GM12878 (cell line): ENCODE data around the gene EXOSC2. TPM values are rescaled to one million over a fixed set of nuclear protein-coding genes. Genes with fewer than 3 reads are reported as not detected.
A peak's percentile ranks its signal among the peaks of the same experiment; 100 is the strongest.

Experiments used
- ATAC-seq: fragments of 200-7000 bp; cut with Tn5 transposase; 3 replicates; pipeline ENCODE4 v1.9.1; 2020; ENCODE audit warnings: mild to moderate bottlenecking, moderate library complexity
- BruUV-seq: library from RNA; stranded (reverse); fragments of 400-500 nt; replicated peaks from 2 replicates; lab custom pipeline; 2021; lab: Mats Ljungman, UMichigan
- CTCF ChIA-PET: fragments of 300-600 bp; sonication (Branson Sonifier 250); formaldehyde crosslinking; extraction: SDS; loops from one replicate; lab custom pipeline; 2021; ENCODE audit warnings: inconsistent platforms; lab: Yijun Ruan, JAX
- POLR2A ChIA-PET: fragments of 350-600 bp; formaldehyde crosslinking; extraction: SDS; loops from one replicate; lab custom pipeline; 2021; ENCODE audit warnings: inconsistent platforms; lab: Charles Lee
- RAD21 ChIA-PET: fragments of 300-600 bp; sonication (Branson Sonifier 250); formaldehyde crosslinking; loops from one replicate; lab custom pipeline; 2023; ENCODE audit warnings: antibody characterized with exemption; ENCODE audit not compliant: unreplicated experiment; lab: Charles Lee
- SMC1A ChIA-PET: fragments of 300-600 bp; sonication (Branson Sonifier 250); formaldehyde crosslinking; loops from one replicate; lab custom pipeline; 2023; ENCODE audit not compliant: unreplicated experiment, uncharacterized antibody; lab: Charles Lee
- DNase-seq: peaks from one replicate; pipeline ENCODE4 v3.0.0-alpha.2; 2011; ENCODE audit warnings: low read depth, low spot score
- FAIRE-seq: peaks from 3 replicates; lab custom pipeline; 2011; peaks lifted over from hg19 to GRCh38; lab: Jason Lieb, UNC
- H2AFZ ChIP-seq: 2 replicates; pipeline ENCODE4 v1.6.0; 2011; ENCODE audit warnings: low read depth, low read length, control low read depth; ENCODE audit not compliant: control insufficient read depth
- H3K27ac ChIP-seq: 2 replicates; pipeline ENCODE4 v1.5.1; 2011; ENCODE audit warnings: control low read depth; ENCODE audit not compliant: control insufficient read depth, insufficient read depth
- H3K27me3 ChIP-seq, 2 experiments: replicated peaks in 1 of 2; 2 replicates each; pipeline versions ENCODE4 v1.6.0 to v1.6.1; 2011; ENCODE audit warnings: low read length in 1 of 2; ENCODE audit not compliant: control insufficient read depth in 2 of 2, insufficient read depth in 2 of 2
- H3K36me3 ChIP-seq, 2 experiments: 2 replicates each; pipeline ENCODE4 v1.5.1; 2011; ENCODE audit warnings: low read length in 1 of 2; ENCODE audit not compliant: control insufficient read depth in 2 of 2, insufficient read depth in 2 of 2
- H3K4me1 ChIP-seq: 2 replicates; pipeline ENCODE4 v1.6.1; 2011; ENCODE audit warnings: mild to moderate bottlenecking, low read length, moderate library complexity, mixed read lengths; ENCODE audit not compliant: control insufficient read depth, insufficient read depth
- H3K4me2 ChIP-seq: 2 replicates; pipeline ENCODE4 v1.6.0; 2011; ENCODE audit warnings: control low read depth; ENCODE audit not compliant: control insufficient read depth, insufficient read depth
- H3K4me3 ChIP-seq: fragments of 200-600 bp; sonication (generic); 2 replicates; pipeline ENCODE4 v1.5.1; 2016
- H3K79me2 ChIP-seq: 2 replicates; pipeline ENCODE4 v1.6.0; 2011; ENCODE audit warnings: low read length; ENCODE audit not compliant: control insufficient read depth, insufficient read depth
- H3K9ac ChIP-seq: 2 replicates; pipeline ENCODE4 v1.8.0; 2011; ENCODE audit warnings: low read length, control low read depth, mixed read lengths; ENCODE audit not compliant: control insufficient read depth, insufficient read depth
- H3K9me3 ChIP-seq: replicated peaks from 3 replicates; pipeline ENCODE4 v1.5.1; 2011; ENCODE audit warnings: mild to moderate bottlenecking, low read length; ENCODE audit not compliant: control insufficient read depth, insufficient read depth
- H4K20me1 ChIP-seq: 2 replicates; pipeline ENCODE4 v1.6.0; 2011; ENCODE audit not compliant: control insufficient read depth, insufficient read depth
- JUNB ChIP-seq: IDR thresholded peaks from 2 replicates; pipeline ENCODE4 v1.6.1; 2016; ENCODE audit warnings: antibody characterized with exemption, mild to moderate bottlenecking
- KDM1A ChIP-seq: fragments of 200-600 bp; sonication (generic); IDR thresholded peaks from 2 replicates; pipeline ENCODE4 v1.6.1; 2016; ENCODE audit warnings: borderline replicate concordance
- MEF2A ChIP-seq: IDR thresholded peaks from 2 replicates; pipeline ENCODE4 v1.6.1; 2011; ENCODE audit warnings: low read depth, mild to moderate bottlenecking, low read length, moderate library complexity; ENCODE audit not compliant: insufficient read depth
- NFYB ChIP-seq: IDR thresholded peaks from 2 replicates; pipeline ENCODE4 v1.6.1; 2011; ENCODE audit warnings: low read depth, mild to moderate bottlenecking, low read length, improper control_type of control experiment, moderate library complexity; ENCODE audit not compliant: insufficient read depth
- RBBP5 ChIP-seq: fragments of 200-600 bp; sonication (generic); conservative IDR thresholded peaks from 2 replicates; pipeline ENCODE4 v1.6.1; 2016
- SMARCA5 ChIP-seq: fragments of 450-650 bp; IDR thresholded peaks from 2 replicates; pipeline ENCODE4 v1.6.1; 2017; ENCODE audit warnings: mild to moderate bottlenecking
- WGBS: methylation state at CpG from one replicate; pipeline ENCODE4 v1.1.6; 2016; ENCODE audit warnings: low lambda C conversion rate; ENCODE audit not compliant: insufficient replicate concordance, insufficient coverage; ENCODE audit errors: missing lambda C conversion rate; 5-methylcytosine and 5-hydroxymethylcytosine counted together
- in situ Hi-C: fragments of 300-500 bp; cut with MboI; formaldehyde crosslinking; loops from 9 replicates; pipeline ENCODE4 v1.14.3; 2018; ENCODE audit warnings: mixed read lengths
- intact Hi-C: fragments of 100-400 bp; cut with micrococcal nuclease; formaldehyde crosslinking; loops from one replicate; pipeline ENCODE4 v1.14.2; 2022; ENCODE audit not compliant: unreplicated experiment
- polyA plus RNA-seq, 11 experiments: library from polyadenylated mRNA; depleted of rRNA in 4 of 11; unstranded in 6 of 11; stranded (reverse) in 5 of 11; fragments of >200 nt; fragmentation: Nextera tagmentation in 4 of 11; fragmentation: Illumina TruSeq in 1 of 11; extraction: Ambion mirVana in 4 of 11; extraction: Trizol in 1 of 11; gene quantifications; 1 replicate in 1 of 11; 2 replicates in 10 of 11; pipeline versions ENCODE4 v1.2.1 to v1.2.3, GENCODE V29; 2011 to 2016; ENCODE audit warnings: inconsistent platforms in 2 of 11, missing spikeins in 2 of 11, low read depth in 1 of 11
- total RNA-seq, 4 experiments: library from RNA; depleted of rRNA in 3 of 4; stranded (reverse); fragments of >200 nt in 3 of 4; fragmentation: Illumina TruSeq in 1 of 4; extraction: Trizol in 1 of 4; gene quantifications; 2 replicates each; pipeline versions ENCODE4 v1.2.1 to v1.2.3, GENCODE V29; 2013 to 2021
- TF ChIP-seq, protein P1 (sequence below): fragments of 450-650 bp; IDR thresholded peaks from 2 replicates; pipeline ENCODE4 v1.6.1; 2017; ENCODE audit warnings: mild to moderate bottlenecking, moderate library complexity
- TF ChIP-seq, protein P2 (sequence below): fragments of 450-650 bp; IDR thresholded peaks from 2 replicates; pipeline ENCODE4 v1.6.1; 2016; ENCODE audit warnings: mild to moderate bottlenecking

Gene EXOSC2
- total and polyA plus RNA-seq, 10 of the 15 experiments (the other 5 are each of a cell fraction or from before 2014, with no cell fraction given), result 26.3 to 55.0 (median 48.0) TPM

DNA sequence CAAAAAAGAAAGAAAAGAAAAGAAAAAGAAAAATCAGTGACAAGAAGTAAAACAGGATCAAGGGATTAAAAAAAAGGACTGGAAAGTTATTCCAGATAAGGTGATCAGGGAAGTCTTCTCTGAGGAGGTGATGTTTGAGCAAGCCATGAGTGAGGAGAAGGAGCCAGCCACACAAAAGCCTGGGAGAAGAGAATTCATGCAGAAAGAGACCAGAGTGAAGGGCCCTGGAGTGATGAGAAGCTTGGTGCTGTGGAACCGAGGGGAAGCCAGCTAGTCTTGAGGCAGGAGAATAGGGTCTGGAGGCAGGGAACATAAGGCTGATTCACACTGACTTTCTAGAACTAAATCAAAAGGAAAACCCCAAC is 4.0 kb upstream of the EXOSC2 start:
- no peaks in the 10 kb centered on the region for H4K20me1 ChIP-seq
- peak overlapping the region; percentile 46 for H2AFZ ChIP-seq
- no peaks in the 10 kb centered on the region; the same call in 1 of the 3 replicates for H3K9me3 ChIP-seq
- peaks cover 10% of the 10 kb centered on the region for H3K79me2 ChIP-seq
- ChIA-PET POLR2A (interaction anchor here (0.6 kb wide), 1 partner anchor 188 kb away, joined by 3 read pairs; no protein-coding TSS in a partner anchor), SMC1A (interaction anchor here (1.3 kb wide), 1 partner anchor 12 kb away, joined by 3 read pairs; no protein-coding TSS in a partner anchor), RAD21 (no interaction called here), CTCF (interaction anchor here (1.1 to 2.4 kb wide), 3 partner anchors 10 to 227 kb away, joined by 3 to 12 read pairs (median 7); no protein-coding TSS in a partner anchor)
- no peaks in the 10 kb centered on the region for H3K36me3 ChIP-seq
- DNase-seq (no peak), FAIRE-seq (no peak), ATAC-seq (no peak)
- peaks cover 3% of the 10 kb centered on the region; the same call in 1 of the 2 replicates for H3K4me1 ChIP-seq
- no peak overlapping the region for H3K9ac ChIP-seq
- TF ChIP-seq RBBP5 (no peak), KDM1A (no peak), JUNB (no peak), SMARCA5 (no peak)
- in situ Hi-C loops (loop anchor here (10.0 kb wide), 1 partner anchor 235 kb away; no protein-coding TSS in a partner anchor), intact Hi-C loops (no loop called here)
- H3K4me3 ChIP-seq, result peak overlapping the region; percentile 45; the same call in 1 of the 2 replicates
- H3K4me2 ChIP-seq, result peak overlapping the region; percentile 69; the same call in 1 of the 2 replicates
- 94% methylated on average over 1 of the region's 1 CpG for WGBS
- no peaks in the 10 kb centered on the region for H3K27me3 ChIP-seq
- no TSS peak for BruUV-seq
- no peak overlapping the region for H3K27ac ChIP-seq

DNA sequence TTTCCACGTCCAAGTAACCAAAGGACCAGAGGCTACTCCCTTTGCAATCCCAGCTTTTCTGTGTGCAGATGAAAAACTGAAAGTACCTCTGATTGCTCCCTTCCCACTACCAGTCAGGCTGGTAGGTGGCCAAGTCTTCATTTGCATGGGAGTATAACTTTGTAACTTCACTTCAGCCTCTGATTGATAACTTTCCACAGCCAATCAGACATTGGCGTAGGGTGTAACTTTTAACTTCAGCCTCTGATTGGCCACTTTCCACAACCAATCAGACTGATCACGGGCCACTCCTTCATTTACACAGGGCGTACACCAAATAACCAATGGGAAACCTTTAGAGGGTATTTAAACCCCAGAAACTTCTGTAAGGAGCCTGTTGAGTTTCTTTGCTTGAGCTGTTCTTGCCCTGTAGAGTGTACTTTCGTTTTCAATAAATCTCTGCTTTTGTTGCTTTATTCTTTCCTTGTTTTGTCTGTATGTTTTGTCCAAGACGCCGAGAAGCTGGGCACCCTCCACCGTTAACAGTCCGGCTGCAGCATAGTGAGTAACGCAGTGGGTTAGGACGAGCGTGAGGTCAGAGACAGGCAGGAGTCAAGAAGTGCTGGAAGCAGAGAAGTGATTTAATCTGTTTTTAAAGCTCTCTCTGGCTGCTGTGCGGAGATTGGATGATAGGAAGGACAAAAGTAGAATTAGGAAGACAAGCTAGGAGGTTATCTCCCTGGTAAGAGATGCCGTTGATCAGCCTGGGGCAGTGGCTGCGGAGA is 3.5 kb upstream of the EXOSC2 start:
- BruUV-seq, result no TSS peak
- no peak overlapping the region for H3K27ac ChIP-seq
- H3K4me3 ChIP-seq, result peak overlapping the region; percentile 45; the same call in 1 of the 2 replicates
- H3K36me3 ChIP-seq, result no peaks in the 10 kb centered on the region
- FAIRE-seq (no peak), ATAC-seq (peak; percentile 58), DNase-seq (peak; percentile 53)
- H4K20me1 ChIP-seq, result no peaks in the 10 kb centered on the region
- ChIA-PET CTCF (interaction anchor here (0.6 to 2.4 kb wide), 6 partner anchors 8 to 364 kb away, joined by 3 to 12 read pairs (median 5); no protein-coding TSS in a partner anchor), POLR2A (no interaction called here), SMC1A (interaction anchor here (1.3 to 1.5 kb wide), 3 partner anchors 8 to 77 kb away, joined by 3 read pairs; no protein-coding TSS in a partner anchor), RAD21 (no interaction called here)
- H3K9ac ChIP-seq, result no peak overlapping the region
- H3K4me2 ChIP-seq, result peak overlapping the region; percentile 69
- peaks cover 15% of the 10 kb centered on the region for H3K79me2 ChIP-seq
- peaks cover 3% of the 10 kb centered on the region for H3K4me1 ChIP-seq
- H3K27me3 ChIP-seq, result no peaks in the 10 kb centered on the region
- 65% methylated on average over 15 of the region's 15 CpGs for WGBS
- intact Hi-C loops (no loop called here), in situ Hi-C loops (loop anchor here (10.0 kb wide), 1 partner anchor 235 kb away; no protein-coding TSS in a partner anchor)
- no peaks in the 10 kb centered on the region; the same call in 1 of the 3 replicates for H3K9me3 ChIP-seq
- peak overlapping the region; percentile 46 for H2AFZ ChIP-seq
- TF ChIP-seq, protein P1, sequence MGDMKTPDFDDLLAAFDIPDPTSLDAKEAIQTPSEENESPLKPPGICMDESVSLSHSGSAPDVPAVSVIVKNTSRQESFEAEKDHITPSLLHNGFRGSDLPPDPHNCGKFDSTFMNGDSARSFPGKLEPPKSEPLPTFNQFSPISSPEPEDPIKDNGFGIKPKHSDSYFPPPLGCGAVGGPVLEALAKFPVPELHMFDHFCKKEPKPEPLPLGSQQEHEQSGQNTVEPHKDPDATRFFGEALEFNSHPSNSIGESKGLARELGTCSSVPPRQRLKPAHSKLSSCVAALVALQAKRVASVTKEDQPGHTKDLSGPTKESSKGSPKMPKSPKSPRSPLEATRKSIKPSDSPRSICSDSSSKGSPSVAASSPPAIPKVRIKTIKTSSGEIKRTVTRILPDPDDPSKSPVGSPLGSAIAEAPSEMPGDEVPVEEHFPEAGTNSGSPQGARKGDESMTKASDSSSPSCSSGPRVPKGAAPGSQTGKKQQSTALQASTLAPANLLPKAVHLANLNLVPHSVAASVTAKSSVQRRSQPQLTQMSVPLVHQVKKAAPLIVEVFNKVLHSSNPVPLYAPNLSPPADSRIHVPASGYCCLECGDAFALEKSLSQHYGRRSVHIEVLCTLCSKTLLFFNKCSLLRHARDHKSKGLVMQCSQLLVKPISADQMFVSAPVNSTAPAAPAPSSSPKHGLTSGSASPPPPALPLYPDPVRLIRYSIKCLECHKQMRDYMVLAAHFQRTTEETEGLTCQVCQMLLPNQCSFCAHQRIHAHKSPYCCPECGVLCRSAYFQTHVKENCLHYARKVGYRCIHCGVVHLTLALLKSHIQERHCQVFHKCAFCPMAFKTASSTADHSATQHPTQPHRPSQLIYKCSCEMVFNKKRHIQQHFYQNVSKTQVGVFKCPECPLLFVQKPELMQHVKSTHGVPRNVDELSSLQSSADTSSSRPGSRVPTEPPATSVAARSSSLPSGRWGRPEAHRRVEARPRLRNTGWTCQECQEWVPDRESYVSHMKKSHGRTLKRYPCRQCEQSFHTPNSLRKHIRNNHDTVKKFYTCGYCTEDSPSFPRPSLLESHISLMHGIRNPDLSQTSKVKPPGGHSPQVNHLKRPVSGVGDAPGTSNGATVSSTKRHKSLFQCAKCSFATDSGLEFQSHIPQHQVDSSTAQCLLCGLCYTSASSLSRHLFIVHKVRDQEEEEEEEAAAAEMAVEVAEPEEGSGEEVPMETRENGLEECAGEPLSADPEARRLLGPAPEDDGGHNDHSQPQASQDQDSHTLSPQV, result no peak
- TF ChIP-seq, protein P2, sequence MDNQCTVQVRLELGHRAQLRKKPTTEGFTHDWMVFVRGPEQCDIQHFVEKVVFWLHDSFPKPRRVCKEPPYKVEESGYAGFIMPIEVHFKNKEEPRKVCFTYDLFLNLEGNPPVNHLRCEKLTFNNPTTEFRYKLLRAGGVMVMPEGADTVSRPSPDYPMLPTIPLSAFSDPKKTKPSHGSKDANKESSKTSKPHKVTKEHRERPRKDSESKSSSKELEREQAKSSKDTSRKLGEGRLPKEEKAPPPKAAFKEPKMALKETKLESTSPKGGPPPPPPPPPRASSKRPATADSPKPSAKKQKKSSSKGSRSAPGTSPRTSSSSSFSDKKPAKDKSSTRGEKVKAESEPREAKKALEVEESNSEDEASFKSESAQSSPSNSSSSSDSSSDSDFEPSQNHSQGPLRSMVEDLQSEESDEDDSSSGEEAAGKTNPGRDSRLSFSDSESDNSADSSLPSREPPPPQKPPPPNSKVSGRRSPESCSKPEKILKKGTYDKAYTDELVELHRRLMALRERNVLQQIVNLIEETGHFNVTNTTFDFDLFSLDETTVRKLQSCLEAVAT, result no peak
- TF ChIP-seq NFYB, result peak; percentile 74; the same call in 1 of the 2 replicates
- no peak for TF ChIP-seq MEF2A
